Mucosa of stomach (tissue), 1 donor: ENCODE measurements around the gene OR14I1.

Experiments
- H3K27me3 ChIP-seq: one replicate; pipeline ENCODE4 v1.7.0; 2013; ENCODE audit warnings: mild to moderate bottlenecking, low read length; ENCODE audit not compliant: control insufficient read depth, insufficient read depth
- H3K36me3 ChIP-seq: one replicate; pipeline ENCODE4 v1.7.0; 2013; ENCODE audit warnings: low read length; ENCODE audit not compliant: control insufficient read depth, insufficient read depth
- H3K4me1 ChIP-seq: one replicate; pipeline ENCODE4 v1.7.0; 2013; ENCODE audit warnings: mild to moderate bottlenecking, low read length; ENCODE audit not compliant: control insufficient read depth, insufficient read depth
- H3K4me3 ChIP-seq: one replicate; pipeline ENCODE4 v1.7.0; 2013; ENCODE audit warnings: low read length
- H3K9ac ChIP-seq: one replicate; pipeline ENCODE4 v1.7.0; 2013; ENCODE audit warnings: mild to moderate bottlenecking, low read length, moderate library complexity
- H3K9me3 ChIP-seq: one replicate; pipeline ENCODE4 v1.7.0; 2013; ENCODE audit warnings: mild to moderate bottlenecking, low read length, moderate library complexity; ENCODE audit not compliant: control insufficient read depth
- donor health status: Pancreatic carcinoma.

The OR14I1 gene

GRCh38 chr1:248710305-248710900, 7.8 kb upstream of the OR14I1 start:
- no peaks in the 10 kb centered on the region for H3K4me1 ChIP-seq
- no peaks in the 10 kb centered on the region for H3K36me3 ChIP-seq
- H3K27me3 ChIP-seq, result no peaks in the 10 kb centered on the region
- H3K9ac ChIP-seq, result no peak overlapping the region
- H3K9me3 ChIP-seq, result no peaks in the 10 kb centered on the region
- no peak overlapping the region for H3K4me3 ChIP-seq

GRCh38 chr1:248704606-248705005, 2.0 kb upstream of the OR14I1 start:
- Histone ChIP-seq H3K9ac (no peak overlapping the region), H3K4me1 (no peaks in the 10 kb centered on the region), H3K9me3 (no peaks in the 10 kb centered on the region), H3K36me3 (no peaks in the 10 kb centered on the region), H3K27me3 (no peaks in the 10 kb centered on the region), H3K4me3 (no peak overlapping the region)

GRCh38 chr1:248703674-248704073, 1.1 kb upstream of the OR14I1 start:
- Histone ChIP-seq H3K4me1 (no peaks in the 10 kb centered on the region), H3K4me3 (no peak overlapping the region), H3K36me3 (no peaks in the 10 kb centered on the region), H3K27me3 (no peaks in the 10 kb centered on the region), H3K9me3 (no peaks in the 10 kb centered on the region), H3K9ac (no peak overlapping the region)

GRCh38 chr1:248699099-248699498, 3.5 kb downstream of the OR14I1 start:
- H3K4me1 ChIP-seq, result no peaks in the 10 kb centered on the region
- no peaks in the 10 kb centered on the region for H3K36me3 ChIP-seq
- no peaks in the 10 kb centered on the region for H3K27me3 ChIP-seq
- H3K9me3 ChIP-seq, result no peaks in the 10 kb centered on the region
- H3K9ac ChIP-seq, result no peak overlapping the region
- H3K4me3 ChIP-seq, result no peak overlapping the region

- Histone ChIP-seq H3K4me3 (no peak overlapping the region), H3K27me3 (no peaks in the 10 kb centered on the region)
Observed at GRCh38 chr1:248697907-248698306, 4.7 kb downstream of the OR14I1 start.

GRCh38 chr1:248696774-248697173, 5.8 kb downstream of the OR14I1 start:
- no peaks in the 10 kb centered on the region for H3K36me3 ChIP-seq
- H3K9ac ChIP-seq, result no peak overlapping the region
- H3K4me3 ChIP-seq, result no peak overlapping the region
- no peaks in the 10 kb centered on the region for H3K4me1 ChIP-seq
- H3K27me3 ChIP-seq, result no peaks in the 10 kb centered on the region
- H3K9me3 ChIP-seq, result no peaks in the 10 kb centered on the region

More at GRCh38 chr1:248697907-248698306, 4.7 kb downstream of the OR14I1 start:
- Histone ChIP-seq H3K9ac (no peak overlapping the region), H3K9me3 (no peaks in the 10 kb centered on the region), H3K4me1 (no peaks in the 10 kb centered on the region), H3K36me3 (no peaks in the 10 kb centered on the region)

- H3K27me3 ChIP-seq, result no peaks in the 10 kb centered on the region
- no peaks in the 10 kb centered on the region for H3K36me3 ChIP-seq
- H3K9me3 ChIP-seq, result no peaks in the 10 kb centered on the region
- no peaks in the 10 kb centered on the region for H3K4me1 ChIP-seq
- H3K4me3 ChIP-seq, result no peak overlapping the region
- H3K9ac ChIP-seq, result no peak overlapping the region
Observed at GRCh38 chr1:248696261-248696660, 6.3 kb downstream of the OR14I1 start.

- Histone ChIP-seq H3K9me3 (no peaks in the 10 kb centered on the region), H3K36me3 (no peaks in the 10 kb centered on the region), H3K4me3 (no peak overlapping the region), H3K4me1 (no peaks in the 10 kb centered on the region), H3K27me3 (no peaks in the 10 kb centered on the region), H3K9ac (no peak overlapping the region)
Observed at GRCh38 chr1:248695451-248696132, 7.0 kb downstream of the OR14I1 start.

GRCh38 chr1:248691567-248692155, 10.9 kb downstream of the OR14I1 start:
- Histone ChIP-seq H3K4me1 (no peaks in the 10 kb centered on the region), H3K9me3 (no peaks in the 10 kb centered on the region), H3K27me3 (no peaks in the 10 kb centered on the region), H3K4me3 (no peak overlapping the region), H3K9ac (no peak overlapping the region), H3K36me3 (no peaks in the 10 kb centered on the region)

GRCh38 chr1:248688527-248689298, 13.9 kb downstream of the OR14I1 start:
- no peaks in the 10 kb centered on the region for H3K4me1 ChIP-seq
- H3K36me3 ChIP-seq, result no peaks in the 10 kb centered on the region
- H3K4me3 ChIP-seq, result no peak overlapping the region
- no peak overlapping the region for H3K9ac ChIP-seq
- no peaks in the 10 kb centered on the region for H3K9me3 ChIP-seq
- H3K27me3 ChIP-seq, result no peaks in the 10 kb centered on the region

GRCh38 chr1:248686815-248687214, 15.8 kb downstream of the OR14I1 start:
- Histone ChIP-seq H3K4me3 (no peak overlapping the region), H3K4me1 (no peaks in the 10 kb centered on the region)

GRCh38 chr1:248681651-248682050, 20.9 kb downstream of the OR14I1 start:
- Histone ChIP-seq H3K27me3 (no peaks in the 10 kb centered on the region), H3K9me3 (no peaks in the 10 kb centered on the region), H3K36me3 (no peaks in the 10 kb centered on the region), H3K4me3 (no peak overlapping the region), H3K9ac (no peak overlapping the region), H3K4me1 (no peaks in the 10 kb centered on the region)

More at GRCh38 chr1:248686815-248687214, 15.8 kb downstream of the OR14I1 start:
- no peaks in the 10 kb centered on the region for H3K27me3 ChIP-seq
- H3K9me3 ChIP-seq, result no peaks in the 10 kb centered on the region
- H3K9ac ChIP-seq, result no peak overlapping the region
- no peaks in the 10 kb centered on the region for H3K36me3 ChIP-seq
